ENCODE data around the gene ADAMTS9.

ADAMTS9 gene

DNA sequence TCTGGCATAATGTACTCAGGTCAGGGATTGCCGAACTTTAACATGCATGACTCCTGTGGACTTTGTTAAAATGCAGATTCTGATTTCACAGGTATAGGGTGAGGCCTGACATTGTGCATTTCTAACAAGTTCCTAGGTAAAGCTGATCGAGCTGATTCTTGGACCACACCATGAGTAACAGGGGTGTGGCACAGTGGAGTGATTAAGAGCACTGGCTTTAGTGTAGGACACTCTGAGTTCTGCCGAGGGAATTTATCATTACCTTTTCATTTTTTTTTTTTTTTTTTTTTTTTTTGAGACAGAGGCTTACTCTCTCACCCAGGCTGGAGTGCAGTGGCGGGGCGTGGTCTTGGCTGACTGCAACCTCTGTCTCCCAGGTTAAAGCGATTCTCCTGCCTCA is 169.3 kb downstream of the ADAMTS9 start:
- TF ChIP-seq, protein P1, sequence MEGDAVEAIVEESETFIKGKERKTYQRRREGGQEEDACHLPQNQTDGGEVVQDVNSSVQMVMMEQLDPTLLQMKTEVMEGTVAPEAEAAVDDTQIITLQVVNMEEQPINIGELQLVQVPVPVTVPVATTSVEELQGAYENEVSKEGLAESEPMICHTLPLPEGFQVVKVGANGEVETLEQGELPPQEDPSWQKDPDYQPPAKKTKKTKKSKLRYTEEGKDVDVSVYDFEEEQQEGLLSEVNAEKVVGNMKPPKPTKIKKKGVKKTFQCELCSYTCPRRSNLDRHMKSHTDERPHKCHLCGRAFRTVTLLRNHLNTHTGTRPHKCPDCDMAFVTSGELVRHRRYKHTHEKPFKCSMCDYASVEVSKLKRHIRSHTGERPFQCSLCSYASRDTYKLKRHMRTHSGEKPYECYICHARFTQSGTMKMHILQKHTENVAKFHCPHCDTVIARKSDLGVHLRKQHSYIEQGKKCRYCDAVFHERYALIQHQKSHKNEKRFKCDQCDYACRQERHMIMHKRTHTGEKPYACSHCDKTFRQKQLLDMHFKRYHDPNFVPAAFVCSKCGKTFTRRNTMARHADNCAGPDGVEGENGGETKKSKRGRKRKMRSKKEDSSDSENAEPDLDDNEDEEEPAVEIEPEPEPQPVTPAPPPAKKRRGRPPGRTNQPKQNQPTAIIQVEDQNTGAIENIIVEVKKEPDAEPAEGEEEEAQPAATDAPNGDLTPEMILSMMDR (IDR thresholded peaks at IDR 0.05; ENCODE audit: control insufficient read depth, extremely low read depth, insufficient read depth), result no peak
- no peak for DNase-seq (ENCODE audit: low read depth)
- no peak overlapping the region for H3K4me3 ChIP-seq (ENCODE audit: low read depth, low read length)

DNA sequence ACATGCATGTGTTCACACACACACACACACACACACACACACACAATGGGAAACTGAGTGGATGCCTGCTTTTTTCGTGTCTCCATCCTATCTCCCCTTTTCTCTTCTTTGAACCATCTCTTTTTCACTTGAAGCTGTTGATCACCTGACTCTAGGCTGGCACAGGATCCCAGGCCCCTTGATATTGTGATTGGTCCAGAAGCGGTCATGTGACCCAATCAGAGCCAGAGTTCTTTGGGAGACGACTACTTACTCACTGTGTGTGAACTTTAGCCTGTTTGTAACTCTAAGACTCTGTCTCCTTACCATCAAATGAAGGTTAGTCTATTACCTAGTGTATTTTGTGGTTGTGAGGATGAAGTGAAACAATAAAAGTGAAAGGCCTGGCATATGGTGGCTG is 172.9 kb downstream of the ADAMTS9 start:
- TF ChIP-seq, protein P1 (IDR thresholded peaks at IDR 0.05; ENCODE audit: control insufficient read depth, extremely low read depth, insufficient read depth), result no peak
- H3K4me3 ChIP-seq (ENCODE audit: low read depth, low read length), result no peak overlapping the region
- no peak for DNase-seq (ENCODE audit: low read depth)

DNA sequence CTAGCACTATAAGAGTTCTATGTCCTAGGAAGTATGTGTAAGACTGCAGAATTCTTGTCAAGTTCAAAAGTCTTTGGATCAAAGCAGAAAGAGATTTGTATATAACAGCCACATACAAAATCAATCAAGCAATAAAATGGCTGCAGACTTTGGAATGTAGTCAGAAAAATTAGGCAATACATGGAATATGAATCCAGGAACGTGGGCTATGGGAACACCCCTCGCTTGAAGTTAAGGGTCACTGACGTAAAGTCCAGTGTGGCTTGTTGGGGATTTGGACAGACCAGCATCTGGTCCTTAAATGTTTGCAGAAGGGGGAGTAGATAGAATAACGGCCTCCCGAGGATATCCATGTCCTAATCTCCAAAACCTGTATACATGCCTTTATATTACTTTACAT is 178.6 kb downstream of the ADAMTS9 start:
- TF ChIP-seq, protein P1 (IDR thresholded peaks at IDR 0.05; ENCODE audit: control insufficient read depth, extremely low read depth, insufficient read depth), result no peak
- no peak overlapping the region for H3K4me3 ChIP-seq (ENCODE audit: low read depth, low read length)
- DNase-seq (ENCODE audit: low read depth), result no peak

- DNase-seq (ENCODE audit: low read depth), result no peak
- TF ChIP-seq, protein P1 (IDR thresholded peaks at IDR 0.05; ENCODE audit: control insufficient read depth, extremely low read depth, insufficient read depth), result no peak
Measured at GRCh38 chr3:64508140-64508539, 179.7 kb downstream of the ADAMTS9 start.

GRCh38 chr3:64506255-64506654 is 181.5 kb downstream of the ADAMTS9 start:
- no peak for DNase-seq (ENCODE audit: low read depth)
- TF ChIP-seq, protein P1 (IDR thresholded peaks at IDR 0.05; ENCODE audit: control insufficient read depth, extremely low read depth, insufficient read depth), result no peak
- H3K4me3 ChIP-seq (ENCODE audit: low read depth, low read length), result no peak overlapping the region

More at GRCh38 chr3:64508140-64508539, 179.7 kb downstream of the ADAMTS9 start:
- no peak overlapping the region for H3K4me3 ChIP-seq (ENCODE audit: low read depth, low read length)

GRCh38 chr3:64505419-64505818 is 182.4 kb downstream of the ADAMTS9 start:
- TF ChIP-seq, protein P1 (IDR thresholded peaks at IDR 0.05; ENCODE audit: control insufficient read depth, extremely low read depth, insufficient read depth), result no peak
- DNase-seq (ENCODE audit: low read depth), result no peak
- H3K4me3 ChIP-seq (ENCODE audit: low read depth, low read length), result no peak overlapping the region

- DNase-seq (ENCODE audit: low read depth), result no peak
- TF ChIP-seq, protein P1 (IDR thresholded peaks at IDR 0.05; ENCODE audit: control insufficient read depth, extremely low read depth, insufficient read depth), result no peak
- H3K4me3 ChIP-seq (ENCODE audit: low read depth, low read length), result no peak overlapping the region
Measured at GRCh38 chr3:64502284-64502683, 185.5 kb downstream of the ADAMTS9 start.

Measured in LNCaP clone FGC (cell line).